GM20000 (cell line): ENCODE results near the gene GUCY2D.
"Not testable (repeated sequence)": the region's sequence is repeated elsewhere in the genome, so short reads cannot be mapped to it uniquely, and the experiment has no call there.

Experiments
- DNase-seq: peaks from one replicate; pipeline ENCODE4 v3.0.0; 2012; ENCODE audit warnings: low spot score
- TF ChIP-seq, protein P1 (sequence below): IDR thresholded peaks from 2 replicates; pipeline ENCODE4 v1.5.1; 2012; ENCODE audit warnings: mild to moderate bottlenecking, control low read depth; ENCODE audit errors: extremely low read depth, missing control alignments

The GUCY2D gene

DNA sequence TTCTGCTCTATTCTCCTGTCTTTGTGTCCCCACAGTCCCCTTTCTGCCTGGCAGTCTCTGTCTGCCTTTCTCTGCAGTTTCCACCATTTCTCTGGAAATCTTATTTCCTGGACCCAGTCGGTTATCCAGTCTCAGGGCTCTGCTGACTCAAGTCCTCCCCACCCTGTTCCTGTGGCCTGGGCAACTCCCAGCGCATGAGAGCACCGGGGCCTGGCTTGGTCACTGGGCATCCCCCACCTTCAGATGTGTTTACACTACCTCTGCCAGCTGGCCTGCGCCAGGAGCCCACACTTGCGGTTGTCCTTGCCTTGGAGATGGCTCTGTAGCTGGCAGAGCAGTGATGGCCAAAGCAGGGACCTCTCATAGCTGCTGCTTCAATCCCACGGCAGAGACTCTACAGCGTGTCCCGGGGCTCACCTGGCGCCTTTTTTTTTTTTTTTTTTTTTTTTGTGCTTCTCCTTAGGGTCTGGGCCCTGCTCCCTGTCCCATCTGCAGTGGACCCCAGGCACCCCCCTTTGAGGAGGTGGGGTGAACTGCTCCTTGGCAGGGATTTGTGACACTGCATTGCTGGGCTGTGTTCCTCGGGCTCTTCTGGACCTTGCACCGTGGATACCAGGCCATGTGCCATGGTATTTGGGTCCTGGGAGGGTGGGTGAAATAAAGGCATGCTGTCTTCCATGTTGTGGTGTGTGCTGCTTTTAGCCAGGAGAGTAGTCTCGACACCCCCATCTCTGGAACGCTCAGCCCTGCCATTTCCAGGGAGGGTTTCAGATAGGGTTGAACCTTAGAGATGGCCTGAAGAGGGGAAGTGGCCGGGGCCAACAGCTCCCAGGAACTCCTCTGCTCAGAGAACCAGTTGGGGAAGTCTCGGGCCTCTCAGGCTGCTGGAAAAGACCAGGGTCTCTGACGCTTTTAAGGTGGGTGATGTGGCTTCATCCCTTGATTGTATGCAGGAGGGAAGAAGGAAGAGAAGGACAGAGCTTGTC is 17.5 kb downstream of the GUCY2D start:
- DNase-seq: no peak
- TF ChIP-seq, protein P1, sequence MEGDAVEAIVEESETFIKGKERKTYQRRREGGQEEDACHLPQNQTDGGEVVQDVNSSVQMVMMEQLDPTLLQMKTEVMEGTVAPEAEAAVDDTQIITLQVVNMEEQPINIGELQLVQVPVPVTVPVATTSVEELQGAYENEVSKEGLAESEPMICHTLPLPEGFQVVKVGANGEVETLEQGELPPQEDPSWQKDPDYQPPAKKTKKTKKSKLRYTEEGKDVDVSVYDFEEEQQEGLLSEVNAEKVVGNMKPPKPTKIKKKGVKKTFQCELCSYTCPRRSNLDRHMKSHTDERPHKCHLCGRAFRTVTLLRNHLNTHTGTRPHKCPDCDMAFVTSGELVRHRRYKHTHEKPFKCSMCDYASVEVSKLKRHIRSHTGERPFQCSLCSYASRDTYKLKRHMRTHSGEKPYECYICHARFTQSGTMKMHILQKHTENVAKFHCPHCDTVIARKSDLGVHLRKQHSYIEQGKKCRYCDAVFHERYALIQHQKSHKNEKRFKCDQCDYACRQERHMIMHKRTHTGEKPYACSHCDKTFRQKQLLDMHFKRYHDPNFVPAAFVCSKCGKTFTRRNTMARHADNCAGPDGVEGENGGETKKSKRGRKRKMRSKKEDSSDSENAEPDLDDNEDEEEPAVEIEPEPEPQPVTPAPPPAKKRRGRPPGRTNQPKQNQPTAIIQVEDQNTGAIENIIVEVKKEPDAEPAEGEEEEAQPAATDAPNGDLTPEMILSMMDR: no peak

DNA sequence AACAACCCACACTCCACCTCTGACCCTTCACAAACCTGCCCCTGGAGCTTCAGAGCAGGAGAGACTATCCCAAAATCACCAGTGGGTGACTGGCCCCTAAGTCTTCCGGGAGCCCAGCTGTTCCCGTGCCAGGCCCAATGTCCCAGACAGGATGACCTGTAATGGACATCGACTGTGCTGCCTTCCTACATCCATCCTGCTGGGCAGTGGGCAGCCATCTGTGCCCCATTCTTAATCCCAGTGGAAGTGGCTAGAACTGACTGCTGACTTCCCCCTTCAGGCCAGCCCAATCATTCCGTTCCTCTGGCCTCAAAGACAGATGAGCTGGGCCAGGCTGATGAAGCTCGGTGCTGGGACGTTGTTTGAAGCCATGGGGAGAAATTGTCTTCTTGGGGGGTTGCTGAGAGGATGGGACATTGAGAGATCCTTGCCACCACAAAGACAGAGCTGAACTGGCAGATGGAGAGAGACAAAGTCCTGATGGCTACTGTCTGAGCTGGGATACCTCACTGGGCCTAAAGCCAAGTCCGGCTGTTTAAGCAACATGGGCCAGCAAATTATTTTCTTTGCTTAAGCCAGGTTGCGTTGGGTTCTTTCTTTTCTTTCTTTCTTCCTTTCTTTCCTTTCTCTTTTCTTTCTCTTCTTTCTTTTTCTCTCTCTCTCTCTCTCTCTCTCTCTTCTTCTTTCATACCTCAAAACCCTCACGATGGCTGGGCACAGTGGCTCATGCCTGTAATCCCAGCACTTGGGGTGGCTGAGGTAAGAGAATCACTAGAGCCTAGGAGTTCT is 18.6 kb downstream of the GUCY2D start:
- no peak for DNase-seq
- TF ChIP-seq, protein P1: no peak

DNA sequence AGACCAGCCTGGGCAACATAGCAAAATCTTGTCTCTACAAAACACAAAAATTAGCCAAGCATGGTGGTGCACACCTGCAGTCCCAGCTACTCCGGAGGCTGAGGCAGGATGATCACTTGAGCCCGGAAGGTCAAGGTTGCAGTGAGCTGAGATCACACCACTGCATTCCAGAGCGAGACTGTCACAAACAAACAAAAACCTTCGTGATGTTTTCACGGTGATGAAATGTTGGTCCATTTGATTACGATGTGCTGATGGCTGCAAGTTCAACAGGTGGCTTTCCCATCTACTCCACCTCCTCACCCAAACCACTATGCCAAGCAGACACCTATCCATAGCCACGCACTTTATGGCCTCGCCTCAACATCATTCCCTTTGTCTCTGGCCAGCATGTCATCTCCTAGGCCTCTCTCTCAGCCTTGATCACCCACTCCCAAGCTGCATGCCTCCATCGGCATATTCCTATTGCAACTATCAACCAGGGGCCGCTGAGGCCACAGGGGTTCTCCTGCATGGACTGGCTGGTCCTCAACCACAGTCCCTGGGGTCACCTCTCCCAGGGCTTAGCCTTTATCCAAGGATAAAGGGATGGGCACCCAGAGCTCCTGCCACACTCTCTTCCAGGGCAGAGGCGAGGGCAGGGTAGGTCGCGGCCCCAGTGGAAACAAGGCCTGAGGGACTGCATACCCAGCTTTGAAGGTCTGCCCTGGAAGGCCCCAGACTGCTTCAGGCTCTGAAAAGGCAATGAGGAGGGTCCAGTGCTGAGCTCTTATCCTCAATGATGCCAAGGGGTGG is 19.3 kb downstream of the GUCY2D start:
- TF ChIP-seq, protein P1: no peak
- DNase-seq: no peak

DNA sequence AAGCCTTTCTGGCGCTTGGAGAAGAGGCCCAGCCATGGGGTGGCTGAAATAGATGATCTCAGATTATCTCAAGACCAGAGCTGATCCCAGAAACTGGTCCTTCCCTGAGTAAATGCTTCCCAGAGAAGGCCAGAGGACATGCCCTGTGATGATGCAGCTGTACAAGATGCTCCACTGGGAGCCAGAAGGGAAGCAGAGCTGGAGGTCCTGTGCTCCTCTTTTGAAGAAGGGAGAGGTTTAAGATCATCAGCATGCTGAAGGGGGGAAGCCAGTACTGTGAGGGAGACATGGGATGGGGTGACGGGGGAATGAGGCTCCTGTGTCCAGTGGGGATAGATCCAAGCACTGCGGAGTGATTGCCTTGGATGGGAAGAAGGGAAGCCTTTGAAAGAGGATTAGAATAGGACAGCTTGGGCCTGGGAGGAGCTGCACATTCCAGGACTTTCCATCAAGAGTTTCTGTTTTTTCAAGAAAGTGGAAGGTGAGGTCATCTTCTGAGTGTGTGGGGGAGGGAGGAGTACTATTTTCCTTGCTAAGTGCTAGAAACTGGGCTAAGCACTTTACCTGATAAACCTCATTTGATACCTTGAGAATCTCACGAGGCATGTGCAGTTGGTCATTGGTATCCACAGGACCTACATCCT is 20.1 kb downstream of the GUCY2D start:
- TF ChIP-seq, protein P1: no peak
- DNase-seq: no peak

DNA sequence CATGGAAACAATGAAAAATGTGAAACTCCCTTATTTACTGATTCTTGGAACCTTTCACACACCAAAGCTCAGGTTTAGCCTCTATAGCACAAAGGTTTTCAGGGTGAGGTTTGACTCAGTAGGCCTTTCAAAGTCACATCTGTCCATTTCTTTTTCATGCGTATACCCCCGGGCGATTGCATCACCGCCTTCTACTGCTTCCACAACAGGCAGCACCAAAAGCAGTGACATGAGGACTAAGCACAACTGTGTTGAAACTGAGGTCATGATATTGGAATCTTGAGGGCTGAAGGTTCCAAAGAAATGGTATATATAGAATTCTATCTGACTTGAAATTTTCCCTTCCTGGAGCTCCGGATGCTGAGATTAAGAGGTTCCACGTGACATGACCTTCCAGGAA is 21.7 kb downstream of the GUCY2D start:
- not testable (repeated sequence) for DNase-seq

DNA sequence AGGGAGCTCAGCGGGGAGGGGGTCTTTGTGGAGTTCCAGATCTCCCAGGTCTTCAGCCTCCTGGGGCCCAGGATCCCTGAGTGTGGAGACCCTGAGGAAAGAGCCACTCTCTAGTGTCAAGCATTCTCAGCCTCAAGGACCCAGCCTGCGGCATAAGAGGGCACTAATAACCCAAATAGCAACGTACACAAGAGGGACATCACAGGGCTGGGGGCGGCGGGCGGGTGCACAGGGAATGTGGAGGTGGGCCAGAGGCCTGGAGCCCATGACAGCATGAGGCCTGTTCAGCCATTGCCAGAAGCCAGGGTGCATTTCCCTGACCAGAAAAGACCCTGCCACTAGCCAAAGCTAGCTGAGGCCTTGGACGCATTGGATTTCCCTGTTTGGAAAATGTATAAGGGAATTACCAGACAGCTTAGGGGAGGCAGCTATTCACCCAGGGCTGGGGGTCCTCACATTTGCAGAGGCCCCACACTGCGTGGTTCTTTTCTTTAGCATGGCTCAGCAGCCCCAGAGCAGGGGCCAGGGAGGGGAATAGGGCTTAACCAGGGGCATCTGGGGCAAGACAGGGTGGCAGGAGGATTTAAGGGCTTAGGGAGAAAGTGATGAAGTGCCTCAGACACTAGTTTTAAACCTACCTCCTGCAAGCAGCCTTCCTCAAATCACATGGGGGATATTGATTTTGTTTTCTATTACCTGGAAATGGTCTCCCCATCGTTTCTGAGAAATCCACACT is 22.9 kb downstream of the GUCY2D start:
- TF ChIP-seq, protein P1: no peak
- no peak for DNase-seq
